HG03378 (cell line): ENCODE measurements around the gene AATK.

ENCODE experiments used
- ATAC-seq: cut with Tn5 transposase; IDR thresholded peaks from one replicate; pipeline ENCODE4 v1.9.1; 2021; ENCODE audit warnings: mild to moderate bottlenecking, moderate library complexity; ENCODE audit not compliant: unreplicated experiment

The AATK gene

GRCh38 chr17:81183807-81184206, 17.8 kb upstream of the AATK start:
- no peak for ATAC-seq

GRCh38 chr17:81183316-81183715, 17.3 kb upstream of the AATK start:
- no peak for ATAC-seq

GRCh38 chr17:81182596-81182995, 16.6 kb upstream of the AATK start:
- no peak for ATAC-seq

GRCh38 chr17:81181811-81182185, 15.8 kb upstream of the AATK start:
- ATAC-seq = no peak

GRCh38 chr17:81180836-81181810, 15.1 kb upstream of the AATK start:
- no peak for ATAC-seq

- no peak for ATAC-seq
Observed at GRCh38 chr17:81179861-81180260, 13.8 kb upstream of the AATK start.

- ATAC-seq = no peak
Observed at GRCh38 chr17:81179220-81179619, 13.2 kb upstream of the AATK start.

GRCh38 chr17:81178136-81179091, 12.4 kb upstream of the AATK start:
- no peak for ATAC-seq

GRCh38 chr17:81176666-81177065, 10.6 kb upstream of the AATK start:
- no peak for ATAC-seq

- no peak for ATAC-seq
Observed at GRCh38 chr17:81173762-81174155, 7.7 kb upstream of the AATK start.

- ATAC-seq = no peak
Observed at GRCh38 chr17:81173052-81173761, 7.2 kb upstream of the AATK start.

- no peak for ATAC-seq
Observed at GRCh38 chr17:81171941-81172340, 5.9 kb upstream of the AATK start.

- no peak for ATAC-seq
Observed at GRCh38 chr17:81170727-81171494, 4.9 kb upstream of the AATK start.

- no peak for ATAC-seq
Observed at GRCh38 chr17:81169870-81170309, 3.9 kb upstream of the AATK start.

GRCh38 chr17:81167638-81168037, 1.6 kb upstream of the AATK start:
- ATAC-seq = no peak

GRCh38 chr17:81167194-81167524, 1.1 kb upstream of the AATK start:
- ATAC-seq = no peak

- ATAC-seq = no peak
Observed at GRCh38 chr17:81165246-81166032, 582 bp downstream of the AATK start, which contains the start of gene PVALEF. PVALEF (plus strand) TSS chr17:81165507; CDS start chr17:81181227, 15,720 bp downstream.

- ATAC-seq = no peak
Observed at GRCh38 chr17:81164371-81165245, 1.4 kb downstream of the AATK start.
